Measurements from ENCODE around the gene CRMP1.
"Not testable (repeated sequence)": the region's sequence is repeated elsewhere in the genome, so short reads cannot be mapped to it uniquely, and the experiment has no call there.

Gene CRMP1

GRCh38 chr4:5816851-5817375 lies 76.0 kb downstream of the CRMP1 start:
- no peak for DNase-seq

DNA sequence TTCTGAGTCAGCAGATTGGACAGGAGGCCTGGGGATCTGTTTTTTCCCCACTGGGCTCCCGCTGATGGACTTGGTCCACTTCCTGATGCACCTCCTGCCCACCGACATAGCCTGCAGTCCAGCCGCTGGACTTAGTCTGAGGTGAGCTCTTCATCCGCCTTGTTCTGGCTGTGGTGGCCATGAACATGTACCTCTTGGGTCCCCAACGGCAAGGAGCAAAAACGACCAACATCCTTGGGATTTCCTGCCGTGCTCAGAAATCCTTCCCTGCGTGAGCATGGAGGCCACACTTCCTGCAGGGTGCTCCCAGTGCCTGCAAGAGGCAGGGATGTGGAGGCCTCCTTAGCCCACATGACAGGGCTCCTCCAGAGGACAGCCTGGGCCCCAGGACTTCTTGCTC lies 76.8 kb downstream of the CRMP1 start:
- no peak for DNase-seq

GRCh38 chr4:5815641-5816040 lies 77.2 kb downstream of the CRMP1 start:
- DNase-seq = no peak

GRCh38 chr4:5814421-5814820 lies 78.5 kb downstream of the CRMP1 start:
- no peak for DNase-seq

DNA sequence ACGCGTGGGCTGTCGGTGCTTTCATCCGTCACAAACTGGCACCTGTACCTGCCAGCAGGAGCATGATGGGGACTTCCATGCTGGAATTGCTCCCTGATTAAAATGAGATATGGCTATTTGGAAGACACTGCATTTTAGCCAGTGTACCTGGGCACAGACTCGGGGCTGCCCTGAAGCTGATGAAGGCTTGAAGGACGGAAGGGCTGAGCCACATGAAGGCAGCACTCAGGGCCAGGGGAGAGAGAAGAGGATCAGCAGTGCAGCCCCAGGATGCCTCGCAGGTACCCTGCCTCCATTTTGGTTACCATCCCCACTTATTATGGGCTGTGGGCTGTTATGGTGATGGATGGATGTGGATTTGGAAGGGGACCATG lies 79.0 kb downstream of the CRMP1 start:
- no peak for DNase-seq

GRCh38 chr4:5812506-5813229 lies 80.2 kb downstream of the CRMP1 start:
- no peak for DNase-seq

- not testable (repeated sequence) for DNase-seq
Observed at GRCh38 chr4:5812057-5812456, 80.8 kb downstream of the CRMP1 start.

- DNase-seq = no peak
Observed at GRCh38 chr4:5810770-5811430, 82.0 kb downstream of the CRMP1 start.

DNA sequence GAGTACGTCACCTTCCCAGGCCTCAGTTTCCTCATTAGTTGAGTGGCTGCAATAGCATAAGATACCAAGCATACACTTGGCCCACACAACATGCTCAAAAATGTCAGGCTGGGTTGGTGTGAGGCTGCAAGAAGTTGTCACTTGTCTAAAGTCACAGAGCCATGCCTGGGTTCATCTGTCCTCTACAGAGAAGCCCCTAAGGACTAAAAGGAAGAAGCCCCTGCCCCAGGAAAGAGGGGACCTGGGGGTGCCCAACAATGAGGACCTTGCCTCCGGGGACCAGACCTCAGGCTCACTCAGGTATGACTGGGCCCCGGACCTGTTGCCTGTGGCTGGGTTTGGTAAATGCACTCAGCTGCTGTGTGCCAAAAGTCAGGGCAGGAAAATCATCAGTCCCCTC lies 82.7 kb downstream of the CRMP1 start:
- no peak for DNase-seq

DNA sequence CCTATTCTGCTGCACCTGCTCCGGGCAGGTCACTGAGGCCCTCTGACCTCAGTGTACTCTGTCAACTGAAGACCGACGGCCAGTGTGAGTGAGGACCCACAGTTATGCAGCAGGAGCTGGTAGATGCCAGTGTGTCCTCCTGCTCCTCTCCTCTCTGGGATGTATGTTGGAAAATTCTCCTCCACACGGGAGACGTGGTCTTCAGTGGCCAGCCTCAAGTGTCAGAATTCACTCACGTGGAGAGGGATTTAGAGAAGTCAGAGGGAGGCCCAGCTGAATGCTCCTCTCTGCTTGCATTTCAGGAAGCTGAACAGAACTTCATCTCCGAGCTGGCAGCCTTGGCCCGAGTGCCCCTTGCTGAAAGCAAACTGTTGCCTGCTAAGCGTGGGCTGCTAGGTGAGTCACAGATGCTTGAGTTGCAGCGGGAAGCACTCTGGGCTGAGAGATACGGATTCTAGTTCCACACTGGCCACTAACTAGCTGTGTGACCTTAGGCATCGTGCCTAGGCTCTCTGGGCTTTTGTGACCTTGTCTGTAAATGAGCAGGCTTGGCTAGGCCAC lies 83.6 kb downstream of the CRMP1 start:
- DNase-seq = no peak

DNA sequence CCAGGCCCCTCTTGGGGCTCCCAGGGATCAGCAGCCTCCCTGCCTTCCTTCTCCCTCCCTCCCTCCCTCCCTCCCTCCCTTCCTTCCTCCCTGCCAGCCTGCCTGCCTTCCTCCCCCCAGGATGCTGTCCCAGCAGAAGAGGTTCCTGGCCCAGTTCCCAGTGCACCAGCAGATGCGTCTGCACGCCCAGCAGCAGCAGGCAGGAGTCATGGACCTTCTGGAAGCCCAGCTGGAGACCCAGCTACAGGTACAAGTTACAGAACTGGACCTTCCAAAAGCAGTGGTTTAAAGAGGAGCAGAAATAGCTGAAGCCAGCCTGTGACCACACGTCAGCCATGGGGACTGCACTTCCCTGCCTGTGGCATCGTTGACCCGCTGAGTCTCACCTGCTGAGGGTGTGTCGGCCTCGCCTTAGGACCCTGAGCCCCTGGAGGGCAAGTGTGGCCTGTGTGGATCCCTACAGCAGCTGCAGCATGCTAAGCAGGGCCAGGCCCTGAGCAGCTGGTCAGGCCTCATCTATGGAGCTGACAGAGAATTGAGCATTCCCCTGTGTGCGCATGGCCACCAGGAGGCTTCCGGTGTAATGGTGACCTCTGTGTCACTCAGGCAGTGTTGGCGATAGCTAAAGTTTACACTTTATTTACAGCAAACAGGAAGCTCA lies 84.7 kb downstream of the CRMP1 start:
- DNase-seq = no peak

GRCh38 chr4:5805270-5805669 lies 87.6 kb downstream of the CRMP1 start:
- DNase-seq = no peak

GRCh38 chr4:5804656-5805055 lies 88.2 kb downstream of the CRMP1 start:
- DNase-seq = no peak

DNA sequence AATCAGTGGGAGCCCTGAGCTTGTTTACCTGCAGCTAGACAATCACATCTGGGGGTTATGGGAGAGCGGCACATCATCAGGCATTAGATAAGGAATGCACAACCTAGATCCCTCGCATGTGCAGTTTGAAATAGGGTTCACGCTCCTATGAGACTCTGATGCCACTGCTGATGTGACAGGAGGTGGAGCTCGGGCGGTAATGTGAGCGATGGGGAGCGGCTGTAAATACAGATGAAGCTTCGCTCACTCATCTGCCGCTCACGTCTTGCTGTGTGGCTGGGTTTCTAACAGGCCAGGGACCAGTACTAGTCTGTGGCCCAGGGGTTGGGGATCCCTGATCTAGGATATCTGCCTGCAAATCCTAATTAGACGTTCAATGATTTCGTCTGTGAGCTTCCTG lies 90.3 kb downstream of the CRMP1 start:
- DNase-seq = no peak

GRCh38 chr4:5801696-5802095 lies 91.2 kb downstream of the CRMP1 start:
- no peak for DNase-seq

GRCh38 chr4:5800496-5800895 lies 92.4 kb downstream of the CRMP1 start:
- no peak for DNase-seq

DNA sequence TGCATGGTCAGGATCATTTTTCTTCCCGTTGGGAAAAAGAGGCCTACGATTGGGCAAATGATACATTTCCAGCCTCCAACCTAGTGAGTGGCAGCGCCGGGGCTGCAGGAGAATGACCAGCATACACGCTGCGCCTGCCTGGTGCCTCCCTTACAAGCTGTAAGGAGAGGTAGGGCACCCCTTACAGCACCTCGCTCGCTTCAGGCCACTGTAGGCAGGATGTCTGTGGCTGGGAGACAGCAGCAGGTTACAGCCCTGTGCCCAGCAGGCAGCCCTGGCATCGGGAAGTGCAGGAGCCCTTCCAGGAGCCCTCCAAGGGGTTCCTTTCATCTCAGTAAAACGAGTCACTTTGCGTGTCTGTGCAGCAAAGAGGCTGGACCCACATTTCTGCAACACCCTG lies 93.5 kb downstream of the CRMP1 start:
- DNase-seq = no peak

DNA sequence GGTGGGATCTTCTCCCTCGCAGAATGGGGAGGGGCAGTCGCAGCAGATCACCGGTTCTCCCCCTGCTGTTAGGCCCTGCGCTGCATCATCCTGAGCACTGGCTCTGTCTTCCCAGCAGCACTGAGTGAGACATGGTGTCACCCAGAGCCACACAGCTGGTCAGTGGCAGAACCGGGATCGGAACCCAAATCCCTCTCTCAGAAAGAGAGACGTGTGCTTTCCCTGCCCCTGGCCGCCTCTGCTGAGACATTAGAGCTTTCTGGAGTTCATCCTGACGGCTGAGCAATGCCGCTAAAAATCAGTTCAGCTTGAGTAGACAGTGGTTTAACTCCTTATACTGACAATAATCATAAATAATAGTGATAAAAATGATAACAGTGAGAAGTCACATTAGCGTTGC lies 93.9 kb downstream of the CRMP1 start:
- DNase-seq = no peak

- no peak for DNase-seq
Observed at GRCh38 chr4:5798462-5798861, 94.4 kb downstream of the CRMP1 start.

DNA sequence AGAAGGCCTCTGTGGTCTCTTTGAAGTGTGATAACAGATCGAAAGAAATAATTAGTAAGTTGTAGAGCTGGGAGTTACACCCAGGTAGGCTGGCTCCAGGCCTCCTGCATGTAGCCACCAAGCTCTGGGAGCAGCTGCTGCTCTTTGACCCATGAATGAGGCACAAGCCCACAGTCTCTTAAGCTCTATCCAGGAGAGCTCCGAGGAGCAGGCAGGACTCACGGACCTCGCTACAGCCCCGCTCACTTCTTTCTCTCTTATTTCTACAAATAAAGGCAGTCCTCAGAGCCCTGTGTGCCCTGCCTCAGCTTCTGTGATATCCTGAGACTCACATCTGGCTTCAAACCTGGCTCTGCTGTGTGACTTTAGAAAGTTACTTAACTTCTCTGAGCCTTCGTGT lies 95.0 kb downstream of the CRMP1 start:
- DNase-seq = no peak

DNA sequence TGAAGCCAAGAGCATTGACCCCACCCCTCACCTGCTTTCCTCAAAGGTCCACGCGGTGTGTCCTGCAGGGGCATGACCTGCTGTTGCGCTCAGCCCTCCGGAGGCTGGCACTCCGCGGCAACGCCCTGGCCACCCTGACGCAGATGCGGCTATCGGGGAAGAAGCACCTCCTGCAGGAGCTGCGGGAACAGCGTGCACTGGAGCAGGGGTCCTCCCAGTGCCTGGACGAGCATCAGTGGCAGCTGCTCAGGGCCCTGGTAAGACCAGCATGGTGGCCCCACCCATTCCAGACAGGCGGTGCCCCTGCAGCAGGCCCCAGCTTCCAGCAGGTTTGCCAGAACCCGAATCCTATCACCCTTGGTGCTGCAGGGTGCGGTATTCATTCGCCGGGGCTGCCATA lies 95.9 kb downstream of the CRMP1 start:
- DNase-seq = no peak

DNA sequence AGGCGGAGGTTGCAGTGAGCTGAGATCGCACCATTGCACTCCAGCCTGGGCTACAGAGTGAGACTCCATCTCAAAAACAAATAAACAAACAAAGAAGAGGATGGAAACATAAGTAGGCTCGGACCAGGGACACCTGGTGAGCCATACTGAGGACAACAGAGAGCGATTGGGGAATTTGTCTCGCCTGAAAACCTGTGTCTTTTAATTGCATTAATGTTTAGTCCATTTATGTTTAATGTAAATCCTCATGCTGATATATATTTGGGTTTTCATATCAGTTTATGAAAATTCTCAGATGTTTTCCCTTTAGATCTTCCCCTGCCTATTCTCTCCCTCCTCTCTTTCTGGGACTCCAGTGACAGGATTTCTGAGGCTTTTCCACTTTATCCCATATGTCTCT lies 97.3 kb downstream of the CRMP1 start:
- no peak for DNase-seq

DNA sequence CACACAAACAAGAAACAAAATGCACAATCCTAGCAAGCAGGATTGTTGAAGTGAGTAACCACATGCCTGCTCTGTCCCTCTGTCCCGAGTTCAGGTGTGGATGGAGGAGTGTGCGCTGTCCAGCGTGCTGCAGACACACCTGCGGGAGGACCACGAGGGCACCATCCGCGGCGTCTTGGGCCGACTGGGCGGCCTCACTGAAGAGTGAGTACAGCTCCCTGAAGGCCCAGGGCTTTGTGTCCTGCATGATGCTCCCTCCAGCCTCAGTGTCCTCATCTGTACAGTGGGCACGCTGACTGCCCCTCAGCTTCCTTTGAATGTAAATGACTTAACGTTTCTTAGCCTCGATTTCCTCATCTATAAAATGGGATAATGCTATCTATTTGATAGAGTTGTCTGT lies 99.4 kb downstream of the CRMP1 start:
- DNase-seq = no peak

DNA sequence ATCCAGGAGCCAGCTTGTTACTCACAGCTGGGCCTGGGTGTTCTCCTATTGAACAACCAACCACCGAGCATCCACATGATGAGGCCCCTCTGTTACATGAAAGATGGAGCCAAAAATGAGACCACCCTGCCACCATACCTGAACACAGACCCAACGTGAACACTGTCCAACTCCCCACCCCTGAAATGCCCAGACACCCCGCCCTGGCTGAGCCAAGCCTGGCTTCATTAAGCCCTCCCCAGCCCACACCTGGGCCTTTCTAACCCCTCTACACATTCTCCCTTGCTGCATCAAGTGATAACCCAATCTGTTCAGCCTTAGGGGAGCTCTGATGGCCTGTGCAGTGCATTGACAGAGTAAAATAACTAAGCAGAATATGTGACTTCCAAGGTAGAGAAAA lies 101.2 kb downstream of the CRMP1 start:
- no peak for DNase-seq
